GF-D8 (cell line): ENCODE results near the gene SNW1.
"Not testable (repeated sequence)": the region's sequence is repeated elsewhere in the genome, so short reads cannot be mapped to it uniquely, and the experiment has no call there.

ENCODE experiments used
- DNase-seq: peaks from one replicate; lab custom pipeline; 2025; lab: John Stamatoyannopoulos, UW

SNW1 gene

DNA sequence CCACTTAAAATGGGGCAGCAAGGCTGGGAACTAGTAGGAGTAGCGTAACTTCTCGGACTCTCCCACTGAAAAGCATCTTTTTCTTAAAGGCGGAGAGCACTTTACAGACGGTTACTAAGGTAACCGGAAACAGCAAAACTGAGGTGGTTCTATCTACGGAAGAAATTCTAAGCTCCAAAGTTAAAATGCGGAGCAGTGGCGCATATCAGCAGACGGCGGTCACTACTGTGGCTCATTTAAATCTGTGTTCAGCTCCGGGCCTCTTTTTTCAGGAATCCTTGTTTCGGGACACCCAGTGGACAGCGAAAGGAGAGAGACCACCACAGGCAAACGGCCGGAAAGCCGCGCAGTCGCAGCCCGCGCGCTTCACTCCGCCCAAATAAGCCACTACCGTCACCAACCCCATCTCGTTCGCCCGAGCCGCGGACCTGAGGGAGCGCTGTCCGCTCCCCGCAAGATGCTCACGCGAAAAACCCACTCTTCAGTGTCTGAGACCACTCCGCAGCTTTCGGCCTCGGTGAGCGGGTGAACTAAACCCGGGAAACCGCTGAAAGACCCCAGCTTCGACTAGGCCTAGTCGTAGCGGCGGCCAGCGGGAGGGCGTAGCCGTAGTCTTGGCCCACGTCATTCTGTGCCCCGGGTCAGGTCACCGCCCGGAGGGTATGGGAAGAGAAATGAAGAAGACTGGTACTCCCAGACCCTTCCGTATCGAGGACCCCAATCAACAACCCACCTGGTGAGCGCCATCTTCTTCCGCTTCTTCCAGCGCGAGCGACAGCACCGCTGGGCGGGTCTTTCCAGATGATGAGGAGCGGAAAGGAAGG is at the start of gene SNW1:
Gene SNW1, minus strand, starts transcription at position 776 of the 824 bp plus-strand sequence. Its CDS starts 29 bp downstream, at position 747.
- DNase-seq: no peak

DNA sequence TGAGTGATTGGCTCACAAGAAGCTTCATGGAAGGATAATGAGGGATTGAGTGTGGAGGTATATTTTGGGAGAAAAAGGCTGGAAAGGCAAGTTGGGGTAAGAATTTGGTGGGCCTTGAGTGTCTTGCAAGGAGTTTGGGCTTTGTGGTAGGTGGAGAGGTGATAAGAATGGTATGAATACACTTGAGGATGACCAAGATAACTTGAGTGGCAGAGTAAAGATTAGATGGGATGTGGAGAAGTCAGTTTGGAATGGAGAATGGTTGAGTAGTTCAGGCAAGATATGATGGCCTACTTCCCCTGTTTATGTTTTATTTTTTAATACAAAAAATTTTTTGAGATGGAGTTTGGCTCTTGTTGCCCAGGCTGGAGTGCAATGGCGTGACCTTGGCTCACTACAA is 48.1 kb upstream of the SNW1 start:
- no peak for DNase-seq

GRCh38 chr14:77808250-77808649 is 47.3 kb upstream of the SNW1 start:
- DNase-seq: no peak

DNA sequence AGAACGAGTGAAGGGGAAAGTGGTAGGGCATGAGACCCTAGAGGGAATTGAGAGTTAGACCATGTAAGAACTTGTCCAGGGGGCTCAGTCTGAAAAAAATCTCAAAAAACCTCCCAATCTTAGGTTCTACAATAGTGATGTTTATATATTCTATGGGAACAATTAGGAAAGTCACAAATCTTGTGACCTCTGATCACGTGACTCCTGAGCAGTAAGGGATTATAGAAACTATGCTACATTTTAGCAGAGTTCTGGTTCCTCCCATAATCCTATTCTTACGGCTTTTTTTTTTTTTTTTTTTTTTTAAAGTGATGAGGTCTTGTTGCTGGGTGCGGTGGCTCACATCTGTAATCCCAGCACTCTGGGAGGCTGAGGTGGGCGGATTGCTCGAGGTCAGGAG is 44.8 kb upstream of the SNW1 start:
- no peak for DNase-seq

GRCh38 chr14:77804592-77804991 is 43.6 kb upstream of the SNW1 start:
- no peak for DNase-seq

DNA sequence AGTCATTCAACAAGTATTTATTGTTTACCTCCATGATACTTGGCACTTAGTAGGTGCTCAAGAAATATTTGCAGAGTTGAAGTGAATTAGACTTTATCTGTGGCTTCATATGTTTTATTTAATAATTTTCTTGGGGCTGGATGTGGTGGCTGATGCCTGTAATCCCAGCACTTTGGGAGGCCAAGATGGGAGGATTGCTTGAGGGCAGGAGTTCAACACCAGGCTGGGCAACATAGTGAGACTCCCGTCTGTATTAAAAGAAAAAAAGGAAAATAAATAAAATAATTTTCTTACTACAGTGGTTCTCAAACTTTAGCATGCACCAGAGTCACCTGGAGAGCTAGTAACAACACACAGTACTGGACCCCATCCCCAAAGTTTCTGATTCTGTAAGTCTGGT is 39.9 kb upstream of the SNW1 start:
- DNase-seq: no peak

GRCh38 chr14:77799863-77800730 is 39.1 kb upstream of the SNW1 start, which contains the start of gene ADCK1:
Gene ADCK1, plus strand, starts transcription at chr14:77800109. Its CDS starts 18,870 bp downstream, at chr14:77818979.
- peak; percentile 38 for DNase-seq

DNA sequence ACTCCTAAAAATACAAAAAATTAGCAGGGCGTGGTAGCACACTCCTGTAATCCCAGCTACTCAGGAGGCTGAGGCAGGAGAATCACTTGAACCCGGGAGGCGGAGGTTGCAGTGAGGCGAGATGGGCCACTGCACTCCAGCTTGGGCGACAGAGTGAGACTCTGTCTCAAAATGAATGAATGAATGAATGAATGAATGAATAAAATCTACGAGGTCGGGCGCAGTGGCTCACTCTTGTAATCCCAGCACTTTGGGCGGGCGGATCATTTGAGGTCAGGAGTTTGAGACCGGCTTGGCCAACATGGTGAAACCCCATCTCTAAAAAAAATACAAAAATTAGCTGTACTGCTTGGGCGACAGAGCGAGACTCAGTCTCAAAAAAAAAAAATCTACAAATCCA is 38.5 kb upstream of the SNW1 start:
- not testable (repeated sequence) for DNase-seq

- no peak for DNase-seq
These were observed 33.4 kb upstream of the SNW1 start for GRCh38 chr14:77794357-77794756.

- not testable (repeated sequence) for DNase-seq
These were observed 32.3 kb upstream of the SNW1 start for GRCh38 chr14:77793255-77793654.

GRCh38 chr14:77791225-77791600 is 30.3 kb upstream of the SNW1 start:
- no peak for DNase-seq

DNA sequence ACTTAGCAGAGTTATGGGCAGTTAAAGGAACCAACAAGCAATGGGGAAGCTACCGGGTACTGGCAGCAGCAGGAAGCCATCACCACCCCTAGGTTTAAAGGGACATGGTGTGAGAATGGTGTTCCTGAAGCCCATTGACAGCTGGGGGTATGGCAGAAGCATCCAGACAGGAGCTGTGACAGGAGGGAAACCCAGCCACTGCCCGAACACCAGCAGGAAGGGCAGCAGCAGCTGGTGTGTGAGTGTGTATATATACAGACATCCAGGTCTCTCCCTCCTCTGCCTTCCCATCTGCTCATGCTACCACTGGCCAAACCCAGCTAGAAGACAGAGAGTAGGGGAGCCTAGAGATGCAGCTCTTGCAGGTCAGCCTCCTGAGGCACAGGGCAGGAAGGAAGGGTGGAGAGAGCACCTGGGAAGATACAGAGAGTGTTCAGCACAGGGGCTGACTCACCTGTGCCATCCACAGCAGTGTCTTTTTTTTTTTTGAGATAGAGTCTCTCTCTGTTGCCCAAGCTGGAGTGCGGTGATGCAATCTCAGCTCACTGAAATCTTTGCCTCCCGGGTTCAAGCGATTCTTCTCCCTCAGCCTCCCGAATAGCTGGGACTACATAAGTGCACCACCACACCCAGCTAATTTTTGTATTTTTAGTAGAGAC is 29.7 kb upstream of the SNW1 start:
- no peak for DNase-seq

GRCh38 chr14:77786148-77786547 is 25.2 kb upstream of the SNW1 start:
- no peak for DNase-seq

DNA sequence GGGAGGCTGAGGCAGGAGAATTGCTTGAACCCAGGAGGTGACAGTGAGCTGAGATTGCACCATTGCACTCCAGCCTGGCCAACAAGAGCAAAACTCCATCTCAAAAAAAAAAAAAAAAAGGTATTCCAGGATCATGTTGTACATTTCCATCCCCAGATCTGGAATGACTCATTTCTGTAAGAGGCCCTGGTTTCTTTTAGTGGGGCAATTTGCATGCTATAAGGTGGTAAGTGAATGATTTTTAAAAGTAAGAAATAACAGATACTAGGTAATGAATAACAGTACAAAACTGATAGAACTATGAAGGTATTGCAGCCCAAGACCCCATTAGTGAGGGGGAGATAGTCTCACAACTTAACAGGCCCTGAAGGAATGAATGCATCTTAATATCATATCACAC is 21.2 kb upstream of the SNW1 start:
- DNase-seq: no peak

GRCh38 chr14:77773966-77774365 is 13.0 kb upstream of the SNW1 start:
- DNase-seq: not testable (repeated sequence)

GRCh38 chr14:77768442-77769069 is 7.6 kb upstream of the SNW1 start:
- not testable (repeated sequence) for DNase-seq

DNA sequence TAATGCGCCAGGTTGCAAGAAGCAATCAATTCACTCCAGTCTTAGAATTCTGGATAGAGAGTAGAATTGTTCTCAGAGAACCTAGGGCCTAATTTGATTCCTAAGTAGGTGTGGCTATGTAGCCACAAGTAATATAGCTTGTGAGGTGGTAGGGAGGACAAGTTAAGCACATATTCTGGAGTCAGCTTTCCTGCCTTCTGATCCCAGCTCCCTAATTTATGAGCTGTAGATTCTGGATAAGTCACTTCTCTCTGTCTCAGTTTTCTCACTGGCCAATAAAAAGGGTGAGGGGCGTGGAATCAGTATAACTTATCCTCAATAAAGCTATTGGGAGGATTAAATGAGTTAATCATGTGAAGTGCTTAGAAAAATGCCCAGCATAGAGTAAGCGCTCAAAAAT is 3.0 kb upstream of the SNW1 start:
- DNase-seq: no peak

DNA sequence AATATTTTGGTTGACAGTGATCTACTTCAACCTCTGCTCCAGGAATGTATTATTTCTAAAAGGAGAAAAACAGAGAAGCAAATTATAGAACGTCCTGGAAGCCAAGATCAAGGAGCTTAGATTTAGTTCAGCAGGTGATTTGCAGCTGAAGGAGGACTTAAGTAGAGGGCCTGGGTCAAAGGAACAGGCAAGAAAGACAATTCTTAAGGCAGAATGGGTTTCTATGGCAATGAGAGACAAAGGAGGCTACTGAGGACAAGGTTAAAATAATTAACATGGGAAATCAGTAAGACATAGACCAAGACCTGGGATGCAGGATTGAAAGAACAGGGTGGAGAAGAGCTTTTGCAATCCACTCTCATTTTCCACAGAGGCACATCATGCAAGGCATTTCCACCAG is 2.4 kb upstream of the SNW1 start:
- no peak for DNase-seq

GRCh38 chr14:77761205-77761931 is 412 bp upstream of the SNW1 start:
- peak; percentile 63 for DNase-seq

DNA sequence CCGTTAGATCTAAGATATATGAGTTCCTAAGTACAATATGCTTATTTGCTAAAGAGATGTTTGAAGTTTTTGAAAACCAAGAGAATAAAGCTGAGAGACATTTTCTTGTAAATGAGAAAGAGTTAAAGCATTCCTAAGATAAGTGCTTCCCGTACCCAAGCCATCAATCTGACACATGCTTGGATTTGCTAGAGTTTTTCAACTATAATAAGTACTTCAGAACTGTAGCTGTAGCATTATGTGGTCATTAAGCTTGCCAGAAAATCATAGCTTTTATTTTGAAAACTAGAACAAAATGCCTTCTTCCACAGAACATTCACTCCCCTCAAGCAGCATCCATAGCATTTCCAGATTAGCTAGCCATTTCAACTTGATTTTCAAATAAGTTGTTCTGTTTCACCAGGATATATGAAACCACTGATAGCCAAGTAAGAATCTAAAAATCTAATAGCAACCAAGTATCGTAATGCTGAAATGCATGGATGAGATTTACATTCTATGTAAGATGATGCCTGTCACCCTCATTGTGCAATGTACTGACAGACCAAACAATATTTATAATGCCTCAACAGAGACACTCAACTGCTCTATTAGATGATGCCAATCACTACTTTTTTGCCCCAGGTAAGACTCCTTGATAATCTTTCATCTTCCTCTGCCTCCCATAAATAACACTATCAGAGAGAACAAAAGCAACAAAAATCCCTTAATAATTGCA is 8.0 kb downstream of the SNW1 start:
- no peak for DNase-seq

DNA sequence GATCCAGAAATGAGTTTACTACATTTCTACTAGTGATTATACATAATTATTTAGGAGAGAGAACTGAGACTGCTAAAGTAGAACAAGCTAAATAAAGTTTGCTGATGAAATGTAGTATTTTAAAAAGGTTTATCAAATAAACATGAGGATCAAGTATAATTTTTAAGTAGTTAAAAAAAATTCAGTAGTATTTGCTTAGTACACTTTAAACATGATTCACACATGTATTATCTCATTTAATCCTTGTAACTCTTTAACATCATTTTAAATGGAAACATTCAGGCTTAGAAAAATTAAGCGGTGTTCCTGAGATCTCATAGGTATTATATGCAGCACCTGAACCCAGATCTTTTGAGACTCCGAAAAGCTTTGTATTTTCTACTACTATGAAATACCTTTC is 8.7 kb downstream of the SNW1 start:
- DNase-seq: no peak
